ENCODE data around the gene CALCB. TPM values are rescaled to one million over a fixed set of nuclear protein-coding genes. Genes with fewer than 3 reads are reported as not detected.
"Not testable (repeated sequence)": the region's sequence is repeated elsewhere in the genome, so short reads cannot be mapped to it uniquely, and the experiment has no call there.

The CALCB gene
- total RNA-seq, 4 donors from 2014 or later: not detected

DNA sequence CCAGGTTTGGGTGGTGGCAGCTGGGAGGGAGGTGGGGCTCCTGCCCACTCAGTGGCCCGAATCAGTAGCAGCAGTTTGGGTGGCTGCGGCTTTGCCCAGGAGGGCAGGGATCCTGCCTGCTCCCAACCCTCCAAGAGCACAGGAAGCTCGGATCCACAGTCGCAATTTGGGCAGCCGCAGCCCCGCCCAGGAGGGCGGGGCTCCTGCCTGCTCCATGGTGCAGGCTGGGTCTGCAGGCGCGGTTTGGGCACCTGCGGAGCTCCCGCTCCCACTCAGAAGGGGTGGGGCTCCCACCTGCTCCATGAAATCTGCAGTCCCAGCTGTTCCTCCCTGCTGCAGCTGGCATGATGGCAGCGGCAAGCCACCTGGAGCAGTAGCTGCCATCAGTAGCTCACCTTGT, 38.1 kb upstream of the CALCB start:
- DNase-seq (ENCODE audit: low spot score in 2 of 2): no peak
- intact Hi-C loops (cut with DNase I; ENCODE audit: low total_unique reads): no loop called here

DNA sequence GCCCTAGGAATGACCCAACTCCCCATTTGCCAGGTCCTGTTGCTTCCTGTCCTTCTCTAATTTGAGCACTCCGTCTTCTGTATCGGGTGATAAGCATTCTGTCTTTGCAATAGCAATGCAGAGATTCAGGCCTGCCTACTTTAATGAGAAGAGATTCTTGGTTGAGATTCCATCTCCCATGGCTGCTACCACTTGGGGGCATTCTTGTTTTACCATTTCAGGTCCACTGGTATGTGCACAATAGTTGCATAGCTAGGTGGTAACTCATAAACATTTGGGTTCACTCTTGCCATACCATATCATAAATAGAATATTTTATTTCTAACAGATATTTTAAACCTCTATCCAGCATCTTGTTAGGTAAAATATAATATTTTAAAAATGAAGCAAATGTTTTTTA, 34.4 kb upstream of the CALCB start:
- 86 to 87% methylated on average over 2 of the region's 2 CpGs for WGBS, 2 donors
- TF ChIP-seq, protein P1, sequence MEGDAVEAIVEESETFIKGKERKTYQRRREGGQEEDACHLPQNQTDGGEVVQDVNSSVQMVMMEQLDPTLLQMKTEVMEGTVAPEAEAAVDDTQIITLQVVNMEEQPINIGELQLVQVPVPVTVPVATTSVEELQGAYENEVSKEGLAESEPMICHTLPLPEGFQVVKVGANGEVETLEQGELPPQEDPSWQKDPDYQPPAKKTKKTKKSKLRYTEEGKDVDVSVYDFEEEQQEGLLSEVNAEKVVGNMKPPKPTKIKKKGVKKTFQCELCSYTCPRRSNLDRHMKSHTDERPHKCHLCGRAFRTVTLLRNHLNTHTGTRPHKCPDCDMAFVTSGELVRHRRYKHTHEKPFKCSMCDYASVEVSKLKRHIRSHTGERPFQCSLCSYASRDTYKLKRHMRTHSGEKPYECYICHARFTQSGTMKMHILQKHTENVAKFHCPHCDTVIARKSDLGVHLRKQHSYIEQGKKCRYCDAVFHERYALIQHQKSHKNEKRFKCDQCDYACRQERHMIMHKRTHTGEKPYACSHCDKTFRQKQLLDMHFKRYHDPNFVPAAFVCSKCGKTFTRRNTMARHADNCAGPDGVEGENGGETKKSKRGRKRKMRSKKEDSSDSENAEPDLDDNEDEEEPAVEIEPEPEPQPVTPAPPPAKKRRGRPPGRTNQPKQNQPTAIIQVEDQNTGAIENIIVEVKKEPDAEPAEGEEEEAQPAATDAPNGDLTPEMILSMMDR (IDR thresholded peaks at IDR 0.05): no peak
- TF ChIP-seq POLR2A (IDR thresholded peaks at IDR 0.05): no peak
- intact Hi-C loops (cut with DNase I; ENCODE audit: low total_unique reads): no loop called here
- DNase-seq (ENCODE audit: low spot score in 2 of 2): no peak
- H3K4me3 ChIP-seq (ENCODE audit: low read depth, poor library complexity, severe bottlenecking): no peak overlapping the region

More for the DNA sequence above, 38.1 kb upstream of the CALCB start:
- 41% methylated on average over 7 to 12 of the region's 12 CpGs for WGBS, 2 donors
- TF ChIP-seq, protein P1 (IDR thresholded peaks at IDR 0.05): no peak
- TF ChIP-seq POLR2A (IDR thresholded peaks at IDR 0.05): no peak
- H3K4me3 ChIP-seq (ENCODE audit: low read depth, poor library complexity, severe bottlenecking): no peak overlapping the region

DNA sequence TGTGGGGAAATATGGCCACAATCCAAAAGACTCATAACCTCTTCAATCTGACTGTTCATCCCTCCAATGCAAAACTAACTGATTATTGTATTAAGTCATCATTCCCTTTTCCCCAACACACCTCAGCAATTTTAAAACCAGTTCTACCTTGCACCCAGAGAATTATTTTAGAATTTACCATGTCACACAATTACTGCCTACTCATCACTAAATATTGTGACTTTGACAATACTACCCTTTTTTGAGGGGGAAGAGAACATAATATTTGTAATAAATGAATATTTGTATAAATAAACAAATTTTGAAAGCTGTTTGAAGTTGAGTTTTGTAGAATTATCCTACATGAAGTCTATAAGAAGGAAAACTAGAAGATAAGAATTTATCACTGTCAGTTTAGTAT, 28.2 kb upstream of the CALCB start:
- H3K4me3 ChIP-seq (ENCODE audit: low read depth, poor library complexity, severe bottlenecking): no peak overlapping the region
- no peak for TF ChIP-seq POLR2A (IDR thresholded peaks at IDR 0.05)
- TF ChIP-seq, protein P1 (IDR thresholded peaks at IDR 0.05): no peak
- no peak for DNase-seq (ENCODE audit: low spot score in 2 of 2)
- intact Hi-C loops (cut with DNase I; ENCODE audit: low total_unique reads): no loop called here

- H3K4me3 ChIP-seq (ENCODE audit: low read depth, poor library complexity, severe bottlenecking): no peak overlapping the region
- TF ChIP-seq POLR2A (IDR thresholded peaks at IDR 0.05): no peak
- TF ChIP-seq, protein P1 (IDR thresholded peaks at IDR 0.05): no peak
- no peak for DNase-seq (ENCODE audit: low spot score in 2 of 2)
- intact Hi-C loops (cut with DNase I; ENCODE audit: low total_unique reads): no loop called here
- WGBS, 2 donors: 70 to 79% methylated on average over 2 of the region's 2 CpGs
These were observed 27.5 kb upstream of the CALCB start for GRCh38 chr11:15045891-15046290.

DNA sequence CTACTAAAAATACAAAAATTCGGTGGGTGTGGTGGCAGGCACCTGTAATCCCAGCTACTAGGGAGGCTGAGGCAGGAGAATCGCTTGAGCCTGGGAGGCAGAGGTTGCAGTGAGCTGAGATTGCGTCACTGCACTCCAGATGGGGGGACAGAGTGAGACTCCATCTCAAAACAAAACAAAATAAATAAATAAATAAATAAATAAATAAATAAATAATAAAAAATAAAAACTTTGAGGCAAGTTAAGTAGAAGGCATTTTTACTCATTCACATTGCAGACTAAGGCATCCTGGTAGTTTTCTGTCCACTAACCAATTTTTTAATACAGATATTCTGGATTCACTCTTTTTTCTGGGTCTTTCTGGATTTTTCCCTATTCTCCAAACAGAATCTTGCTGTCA, 26.7 kb upstream of the CALCB start:
- WGBS, 2 donors: 86 to 88% methylated on average over 3 of the region's 3 CpGs
- intact Hi-C loops (cut with DNase I; ENCODE audit: low total_unique reads); DNase-seq (ENCODE audit: low spot score in 2 of 2); H3K4me3 ChIP-seq (ENCODE audit: low read depth, poor library complexity, severe bottlenecking): not testable (repeated sequence)

- DNase-seq (ENCODE audit: low spot score in 2 of 2): no peak
- intact Hi-C loops (cut with DNase I; ENCODE audit: low total_unique reads): no loop called here
- no peak overlapping the region for H3K4me3 ChIP-seq (ENCODE audit: low read depth, poor library complexity, severe bottlenecking)
- TF ChIP-seq, protein P1 (IDR thresholded peaks at IDR 0.05): no peak
These were observed 24.8 kb upstream of the CALCB start for GRCh38 chr11:15048616-15049015.

Data from lower leg skin (tissue), 4 donors.